DND-41 (cell line): ENCODE results near the gene SLC23A2.

ENCODE experiments used
- CTCF ChIP-seq: IDR thresholded peaks from 2 replicates; pipeline ENCODE4 v1.5.1; 2012; ENCODE audit warnings: borderline replicate concordance, low read length, moderate library complexity, mild to moderate bottlenecking; ENCODE audit not compliant: poor library complexity, severe bottlenecking; ENCODE audit errors: extremely low read depth
- EZH2 ChIP-seq: IDR thresholded peaks from 3 replicates; pipeline ENCODE4 v1.6.1; 2012; ENCODE audit warnings: borderline replicate concordance, low read depth, mild to moderate bottlenecking, moderate library complexity, low read length, inconsistent platforms; ENCODE audit not compliant: severe bottlenecking

- TF ChIP-seq CTCF (no peak), EZH2 (no peak)
Measured at GRCh38 chr20:4987130-4987529, 14.2 kb downstream of the SLC23A2 start.
